HG02870 (cell line): ENCODE results near the gene USP30.
"Not testable (repeated sequence)": the region's sequence is repeated elsewhere in the genome, so short reads cannot be mapped to it uniquely, and the experiment has no call there.

Experiments
- ATAC-seq: cut with Tn5 transposase; IDR thresholded peaks from one replicate; pipeline ENCODE4 v1.9.1; 2021; ENCODE audit warnings: mild to moderate bottlenecking, moderate library complexity; ENCODE audit not compliant: unreplicated experiment

Gene USP30

GRCh38 chr12:109052414-109053323 lies at the start of gene USP30:
Gene USP30, plus strand, starts transcription at chr12:109052576. Its CDS starts 103 bp downstream, at chr12:109052679.
- peak; percentile 74 for ATAC-seq

GRCh38 chr12:109004017-109004416 lies 48.4 kb upstream of the USP30 start:
- ATAC-seq: no peak

- ATAC-seq: no peak
Observed at GRCh38 chr12:109009766-109010165, 42.6 kb upstream of the USP30 start.

GRCh38 chr12:109010259-109010658 lies 42.1 kb upstream of the USP30 start:
- no peak for ATAC-seq

- ATAC-seq: no peak
Observed at GRCh38 chr12:109014984-109015765, 37.2 kb upstream of the USP30 start.

- no peak for ATAC-seq
Observed at GRCh38 chr12:109016016-109016415, 36.4 kb upstream of the USP30 start.

GRCh38 chr12:109016978-109017377 lies 35.4 kb upstream of the USP30 start:
- ATAC-seq: no peak

- ATAC-seq: no peak
Observed at GRCh38 chr12:109018296-109018695, 34.1 kb upstream of the USP30 start.

GRCh38 chr12:109020146-109020795 lies 32.1 kb upstream of the USP30 start:
- ATAC-seq: no peak

GRCh38 chr12:109020796-109021380 lies 31.5 kb upstream of the USP30 start, which contains the start of gene SVOP:
Gene SVOP, minus strand, starts transcription at chr12:109021068. Its CDS starts 200 bp downstream, at chr12:109020868.
- no peak for ATAC-seq

- ATAC-seq: no peak
Observed at GRCh38 chr12:109027767-109028166, 24.6 kb upstream of the USP30 start.

GRCh38 chr12:109028624-109029023 lies 23.8 kb upstream of the USP30 start:
- not testable (repeated sequence) for ATAC-seq

GRCh38 chr12:109029411-109029810 lies 23.0 kb upstream of the USP30 start:
- ATAC-seq: no peak

- no peak for ATAC-seq
Observed at GRCh38 chr12:109033239-109034196, 18.9 kb upstream of the USP30 start.

GRCh38 chr12:109036975-109037374 lies 15.4 kb upstream of the USP30 start:
- ATAC-seq: no peak

- no peak for ATAC-seq
Observed at GRCh38 chr12:109044241-109044640, 8.1 kb upstream of the USP30 start.

- ATAC-seq: no peak
Observed at GRCh38 chr12:109047081-109047805, 5.1 kb upstream of the USP30 start.

- ATAC-seq: not testable (repeated sequence)
Observed at GRCh38 chr12:109048706-109049105, 3.7 kb upstream of the USP30 start.

- ATAC-seq: not testable (repeated sequence)
Observed at GRCh38 chr12:109049794-109050193, 2.6 kb upstream of the USP30 start.
